ENCODE data around the gene ARF4.

DNA sequence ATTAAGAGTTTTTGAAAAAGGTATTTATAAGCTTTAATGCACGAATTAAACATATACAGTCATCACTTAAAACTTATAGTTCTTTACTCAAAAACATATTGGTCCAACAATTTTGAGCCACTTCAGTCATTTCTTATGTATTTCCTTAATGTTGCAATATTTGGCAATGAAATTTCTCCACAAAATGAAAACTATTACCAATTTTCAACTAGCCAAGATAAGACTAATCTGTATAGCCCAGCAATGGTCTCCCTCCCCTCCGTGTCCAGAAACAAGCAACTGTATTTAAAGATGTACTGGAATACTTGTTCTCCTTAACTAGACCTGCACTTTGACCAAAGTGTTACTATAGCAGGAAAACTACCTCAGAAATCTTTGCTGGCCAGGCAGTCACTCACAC, 9.2 kb downstream of the ARF4 start:
- TF ChIP-seq SMC3 (IDR thresholded peaks at IDR 0.05; ENCODE audit: low read depth, low read length), result no peak
- TF ChIP-seq, protein P1, sequence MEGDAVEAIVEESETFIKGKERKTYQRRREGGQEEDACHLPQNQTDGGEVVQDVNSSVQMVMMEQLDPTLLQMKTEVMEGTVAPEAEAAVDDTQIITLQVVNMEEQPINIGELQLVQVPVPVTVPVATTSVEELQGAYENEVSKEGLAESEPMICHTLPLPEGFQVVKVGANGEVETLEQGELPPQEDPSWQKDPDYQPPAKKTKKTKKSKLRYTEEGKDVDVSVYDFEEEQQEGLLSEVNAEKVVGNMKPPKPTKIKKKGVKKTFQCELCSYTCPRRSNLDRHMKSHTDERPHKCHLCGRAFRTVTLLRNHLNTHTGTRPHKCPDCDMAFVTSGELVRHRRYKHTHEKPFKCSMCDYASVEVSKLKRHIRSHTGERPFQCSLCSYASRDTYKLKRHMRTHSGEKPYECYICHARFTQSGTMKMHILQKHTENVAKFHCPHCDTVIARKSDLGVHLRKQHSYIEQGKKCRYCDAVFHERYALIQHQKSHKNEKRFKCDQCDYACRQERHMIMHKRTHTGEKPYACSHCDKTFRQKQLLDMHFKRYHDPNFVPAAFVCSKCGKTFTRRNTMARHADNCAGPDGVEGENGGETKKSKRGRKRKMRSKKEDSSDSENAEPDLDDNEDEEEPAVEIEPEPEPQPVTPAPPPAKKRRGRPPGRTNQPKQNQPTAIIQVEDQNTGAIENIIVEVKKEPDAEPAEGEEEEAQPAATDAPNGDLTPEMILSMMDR (conservative IDR thresholded peaks at IDR 0.05; ENCODE audit: low read depth, low read length), result no peak
- no peak for TF ChIP-seq RAD21 (IDR thresholded peaks at IDR 0.05; ENCODE audit: low read length)
- TF ChIP-seq BHLHE40 (IDR thresholded peaks at IDR 0.05; ENCODE audit: low read depth, low read length), result no peak
- TF ChIP-seq, protein P2, sequence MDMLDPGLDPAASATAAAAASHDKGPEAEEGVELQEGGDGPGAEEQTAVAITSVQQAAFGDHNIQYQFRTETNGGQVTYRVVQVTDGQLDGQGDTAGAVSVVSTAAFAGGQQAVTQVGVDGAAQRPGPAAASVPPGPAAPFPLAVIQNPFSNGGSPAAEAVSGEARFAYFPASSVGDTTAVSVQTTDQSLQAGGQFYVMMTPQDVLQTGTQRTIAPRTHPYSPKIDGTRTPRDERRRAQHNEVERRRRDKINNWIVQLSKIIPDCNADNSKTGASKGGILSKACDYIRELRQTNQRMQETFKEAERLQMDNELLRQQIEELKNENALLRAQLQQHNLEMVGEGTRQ (IDR thresholded peaks at IDR 0.05; ENCODE audit: low read depth, low read length), result no peak
- TF ChIP-seq POLR2A (IDR thresholded peaks at IDR 0.05; ENCODE audit: low read depth, low read length), result no peak
- TF ChIP-seq MAFK (IDR thresholded peaks at IDR 0.05; ENCODE audit: low read depth, low read length), result no peak
- no peak for TF ChIP-seq FOS (IDR thresholded peaks at IDR 0.05; ENCODE audit: low read depth, low read length)
- TF ChIP-seq, protein P3, sequence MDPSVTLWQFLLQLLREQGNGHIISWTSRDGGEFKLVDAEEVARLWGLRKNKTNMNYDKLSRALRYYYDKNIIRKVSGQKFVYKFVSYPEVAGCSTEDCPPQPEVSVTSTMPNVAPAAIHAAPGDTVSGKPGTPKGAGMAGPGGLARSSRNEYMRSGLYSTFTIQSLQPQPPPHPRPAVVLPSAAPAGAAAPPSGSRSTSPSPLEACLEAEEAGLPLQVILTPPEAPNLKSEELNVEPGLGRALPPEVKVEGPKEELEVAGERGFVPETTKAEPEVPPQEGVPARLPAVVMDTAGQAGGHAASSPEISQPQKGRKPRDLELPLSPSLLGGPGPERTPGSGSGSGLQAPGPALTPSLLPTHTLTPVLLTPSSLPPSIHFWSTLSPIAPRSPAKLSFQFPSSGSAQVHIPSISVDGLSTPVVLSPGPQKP (IDR thresholded peaks at IDR 0.05; ENCODE audit: borderline replicate concordance, low read depth, low read length), result no peak
- no peak for TF ChIP-seq RCOR1 (IDR thresholded peaks at IDR 0.05; ENCODE audit: insufficient replicate concordance, low read length)
- TF ChIP-seq RFX5 (IDR thresholded peaks at IDR 0.05; ENCODE audit: low read depth, low read length), result no peak
- TF ChIP-seq CEBPB (IDR thresholded peaks at IDR 0.05; ENCODE audit: low read depth, low read length), result peak; percentile 42; the same call in 1 of the 2 replicates
- TF ChIP-seq MXI1 (IDR thresholded peaks at IDR 0.05; ENCODE audit: borderline replicate concordance, low read depth, low read length), result no peak
- TF ChIP-seq NFE2L2 (IDR thresholded peaks at IDR 0.05; ENCODE audit: low read depth, low read length), result no peak

Measured in IMR-90 (cell line).